HepG2 (cell line): ENCODE measurements around the gene TOB1. TPM values are rescaled to one million over a fixed set of nuclear protein-coding genes. Genes with fewer than 3 reads are reported as not detected.

Source experiments
- ARNTL ChIP-seq: sonication (generic); formaldehyde crosslinking; IDR thresholded peaks from 2 replicates; pipeline ENCODE4 v1.4.0; 2020; ENCODE audit warnings: mild to moderate bottlenecking, missing genetic modification reagents
- ATAD3A ChIP-seq: sonication (generic); formaldehyde crosslinking; IDR thresholded peaks from 2 replicates; pipeline ENCODE4 v1.4.0; 2020; ENCODE audit warnings: missing genetic modification reagents
- CHCHD3 ChIP-seq: sonication (generic); formaldehyde crosslinking; IDR thresholded peaks from 2 replicates; pipeline ENCODE4 v1.8.0; 2022; ENCODE audit warnings: mild to moderate bottlenecking, missing genetic modification reagents, moderate library complexity
- EEA1 ChIP-seq: sonication (generic); formaldehyde crosslinking; IDR thresholded peaks from 2 replicates; pipeline ENCODE4 v1.5.1; 2020; ENCODE audit warnings: mild to moderate bottlenecking, missing genetic modification reagents, borderline replicate concordance
- GLI4 ChIP-seq: sonication (generic); formaldehyde crosslinking; IDR thresholded peaks from 2 replicates; pipeline ENCODE4 v1.5.1; 2020; ENCODE audit warnings: missing genetic modification reagents, mild to moderate bottlenecking, moderate library complexity, borderline replicate concordance
- HNF4G ChIP-seq, 2 experiments: sonication (generic) in 1 of 2; formaldehyde crosslinking in 1 of 2; IDR thresholded peaks; 2 replicates each; pipeline versions ENCODE4 v1.4.0 to v1.6.1; 2011 to 2020; ENCODE audit warnings: borderline replicate concordance in 2 of 2, low read depth in 2 of 2, mild to moderate bottlenecking in 2 of 2, low read length in 1 of 2, missing genetic modification reagents in 1 of 2, moderate library complexity in 1 of 2
- MAFG ChIP-seq: sonication (generic); formaldehyde crosslinking; IDR thresholded peaks from 2 replicates; pipeline ENCODE4 v1.5.1; 2020; ENCODE audit warnings: mild to moderate bottlenecking, missing genetic modification reagents
- SNAPC2 ChIP-seq: sonication (generic); formaldehyde crosslinking; IDR thresholded peaks from 2 replicates; pipeline ENCODE4 v1.8.1; 2022; ENCODE audit warnings: mild to moderate bottlenecking, missing genetic modification reagents
- ZBTB21 ChIP-seq: sonication (generic); formaldehyde crosslinking; IDR thresholded peaks from 2 replicates; pipeline ENCODE4 v1.4.0; 2020; ENCODE audit warnings: missing genetic modification reagents
- ZMAT3 ChIP-seq: sonication (generic); formaldehyde crosslinking; conservative IDR thresholded peaks from 2 replicates; pipeline ENCODE4 v1.7.0; 2021; ENCODE audit warnings: missing genetic modification reagents
- ZNF441 ChIP-seq: sonication (generic); formaldehyde crosslinking; IDR thresholded peaks from 2 replicates; pipeline ENCODE4 v1.7.0; 2021; ENCODE audit warnings: missing genetic modification reagents, borderline replicate concordance
- ZSCAN25 ChIP-seq: sonication (generic); formaldehyde crosslinking; IDR thresholded peaks from 2 replicates; pipeline ENCODE4 v1.8.0; 2022; ENCODE audit warnings: mild to moderate bottlenecking, missing genetic modification reagents
- ZZZ3 ChIP-seq: sonication (generic); formaldehyde crosslinking; IDR thresholded peaks from 2 replicates; pipeline ENCODE4 v1.4.0; 2020; ENCODE audit warnings: missing genetic modification reagents, mild to moderate bottlenecking, borderline replicate concordance
- polyA plus RNA-seq, 8 experiments: library from polyadenylated mRNA; depleted of rRNA in 3 of 8; stranded (reverse) in 7 of 8; unstranded in 1 of 8; fragments of >200 nt; fragmentation: Illumina TruSeq in 4 of 8; extraction: Trizol in 4 of 8; gene quantifications; 2 replicates each; pipeline versions ENCODE4 v1.2.1 to v1.2.3, GENCODE V29; 2011 to 2016; ENCODE audit warnings: low read depth in 4 of 8, missing spikeins in 1 of 8, mixed read lengths in 1 of 8; ENCODE audit not compliant: insufficient read depth in 1 of 8
- total RNA-seq, 5 experiments: library from RNA; depleted of rRNA; stranded (reverse); fragments of >200 nt; fragmentation: Illumina TruSeq; extraction: Trizol; gene quantifications; 2 replicates each; pipeline ENCODE4 v1.2.3, GENCODE V29; 2016; ENCODE audit warnings: low read depth in 1 of 5
- TF ChIP-seq, protein P1 (sequence below): sonication (generic); formaldehyde crosslinking; IDR thresholded peaks from 2 replicates; pipeline ENCODE4 v1.8.1; 2023; ENCODE audit warnings: mild to moderate bottlenecking, inconsistent platforms, moderate library complexity, missing genetic modification reagents, borderline replicate concordance
- TF ChIP-seq, protein P2 (sequence below): sonication (generic); formaldehyde crosslinking; IDR thresholded peaks from 2 replicates; pipeline ENCODE4 v1.8.0; 2022; ENCODE audit warnings: missing genetic modification reagents, mild to moderate bottlenecking, inconsistent platforms, borderline replicate concordance
- TF ChIP-seq, protein P3 (sequence below): sonication (generic); formaldehyde crosslinking; IDR thresholded peaks from 2 replicates; pipeline ENCODE4 v1.8.0; 2022; ENCODE audit warnings: mild to moderate bottlenecking, missing genetic modification reagents, borderline replicate concordance
- TF ChIP-seq, protein P4 (sequence below): IDR thresholded peaks from 2 replicates; pipeline ENCODE4 v1.6.1; 2016; ENCODE audit warnings: low read depth, borderline replicate concordance
- TF ChIP-seq, protein P5 (sequence below): sonication (generic); formaldehyde crosslinking; IDR thresholded peaks from 2 replicates; pipeline ENCODE4 v1.4.0; 2020; ENCODE audit warnings: missing genetic modification reagents; ENCODE audit errors: not compliant biosample characterization
- TF ChIP-seq, protein P6 (sequence below): IDR thresholded peaks from 2 replicates; pipeline ENCODE4 v1.6.1; 2016; ENCODE audit warnings: low read depth

Gene TOB1
- total and polyA plus RNA-seq, 2 of the 13 experiments (the other 11 are each of a cell fraction or from before 2014, with no cell fraction given): 21.9 to 57.7 TPM

DNA sequence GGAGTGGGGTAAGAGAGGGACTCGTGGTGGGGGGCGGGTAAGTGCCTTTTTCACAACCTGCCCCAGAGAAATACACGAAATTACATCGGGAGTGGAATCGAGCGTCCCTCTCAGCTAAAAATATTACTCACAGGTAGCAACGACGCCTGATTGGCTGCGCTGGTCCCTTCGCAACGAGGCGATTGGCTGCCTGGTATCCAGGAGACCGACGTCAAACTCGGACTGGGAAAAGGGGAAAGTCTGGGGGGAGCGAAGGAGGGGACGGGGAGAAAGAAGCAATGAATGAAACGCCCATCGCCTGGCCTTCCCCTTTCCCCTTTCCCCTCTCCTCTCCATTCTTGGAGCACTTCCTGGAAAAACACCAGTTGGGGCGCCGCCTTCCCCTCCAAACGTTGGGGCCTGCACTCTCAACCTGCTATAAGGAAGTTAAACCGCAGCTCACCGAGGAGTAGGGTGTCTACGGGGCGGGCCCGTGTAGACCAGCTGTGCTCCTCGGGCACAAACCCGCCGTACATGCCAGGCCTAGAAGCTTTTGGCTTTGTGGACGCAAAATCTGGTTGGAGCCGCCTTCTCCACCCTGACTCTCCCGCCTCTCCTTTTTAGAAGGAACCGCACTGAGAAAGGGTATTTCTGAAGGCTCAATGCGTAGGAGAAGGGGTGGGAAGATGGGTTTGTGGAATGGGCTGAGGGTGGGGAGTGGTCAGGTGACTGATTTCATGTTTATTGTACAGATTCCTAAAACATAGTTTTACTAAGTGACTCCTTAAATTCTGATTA, 1.4 kb upstream of the TOB1 start (continued):
- TF ChIP-seq, protein P1, sequence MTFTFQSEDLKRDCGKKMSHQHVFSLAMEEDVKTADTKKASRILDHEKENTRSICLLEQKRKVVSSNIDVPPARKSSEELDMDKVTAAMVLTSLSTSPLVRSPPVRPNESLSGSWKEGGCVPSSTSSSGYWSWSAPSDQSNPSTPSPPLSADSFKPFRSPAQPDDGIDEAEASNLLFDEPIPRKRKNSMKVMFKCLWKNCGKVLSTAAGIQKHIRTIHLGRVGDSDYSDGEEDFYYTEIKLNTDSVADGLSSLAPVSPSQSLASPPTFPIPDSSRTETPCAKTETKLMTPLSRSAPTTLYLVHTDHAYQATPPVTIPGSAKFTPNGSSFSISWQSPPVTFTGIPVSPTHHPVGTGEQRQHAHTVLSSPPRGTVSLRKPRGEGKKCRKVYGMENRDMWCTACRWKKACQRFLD (CRISPR knock-in tag): peak; percentile 31; the same call in 1 of the 2 replicates
- TF ChIP-seq SNAPC2 (no peak), HNF4G (IDR thresholded peaks at IDR 0.05; ENCODE audit: borderline replicate concordance, low read depth, low read length) (peak; percentile 16; the same call in 1 of the 2 replicates), HNF4G (CRISPR knock-in tag; IDR thresholded peaks at IDR 0.05; ENCODE audit: borderline replicate concordance, low read depth) (peak; percentile 20; the same call in 1 of the 2 replicates), ZNF441 (no peak), ATAD3A (0 out of 2 replicates have a peak, but pooled peaks have one; percentile 40), ZMAT3 (CRISPR knock-in tag) (0 out of 2 replicates have a peak, but pooled peaks have one; percentile 16), CHCHD3 (CRISPR knock-in tag) (no peak), ZZZ3 (CRISPR knock-in tag) (peak; percentile 59), EEA1 (CRISPR knock-in tag) (peak; percentile 70; the same call in 1 of the 2 replicates), ZBTB21 (CRISPR knock-in tag) (0 out of 2 replicates have a peak, but pooled peaks have one; percentile 30), GLI4 (CRISPR knock-in tag) (no peak), MAFG (CRISPR knock-in tag) (no peak), ZSCAN25 (CRISPR knock-in tag) (peak; percentile 95), ARNTL (peak; percentile 64; the same call in 1 of the 2 replicates)
- TF ChIP-seq, protein P2, sequence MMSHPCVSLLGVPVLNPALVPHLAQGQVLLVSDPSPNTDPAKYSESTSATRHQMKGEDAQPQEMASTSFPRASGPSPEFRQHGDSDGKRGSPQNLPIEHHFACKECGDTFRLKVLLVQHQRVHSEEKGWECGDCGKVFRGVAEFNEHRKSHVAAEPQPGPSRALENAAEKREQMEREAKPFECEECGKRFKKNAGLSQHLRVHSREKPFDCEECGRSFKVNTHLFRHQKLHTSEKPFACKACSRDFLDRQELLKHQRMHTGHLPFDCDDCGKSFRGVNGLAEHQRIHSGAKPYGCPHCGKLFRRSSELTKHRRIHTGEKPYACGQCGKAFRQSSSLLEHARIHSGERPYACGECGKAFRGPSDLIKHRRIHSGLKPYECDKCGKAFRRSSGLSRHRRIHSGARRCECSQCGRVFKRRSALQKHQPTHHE (CRISPR knock-in tag): peak; percentile 14; the same call in 1 of the 2 replicates
- TF ChIP-seq, protein P3, sequence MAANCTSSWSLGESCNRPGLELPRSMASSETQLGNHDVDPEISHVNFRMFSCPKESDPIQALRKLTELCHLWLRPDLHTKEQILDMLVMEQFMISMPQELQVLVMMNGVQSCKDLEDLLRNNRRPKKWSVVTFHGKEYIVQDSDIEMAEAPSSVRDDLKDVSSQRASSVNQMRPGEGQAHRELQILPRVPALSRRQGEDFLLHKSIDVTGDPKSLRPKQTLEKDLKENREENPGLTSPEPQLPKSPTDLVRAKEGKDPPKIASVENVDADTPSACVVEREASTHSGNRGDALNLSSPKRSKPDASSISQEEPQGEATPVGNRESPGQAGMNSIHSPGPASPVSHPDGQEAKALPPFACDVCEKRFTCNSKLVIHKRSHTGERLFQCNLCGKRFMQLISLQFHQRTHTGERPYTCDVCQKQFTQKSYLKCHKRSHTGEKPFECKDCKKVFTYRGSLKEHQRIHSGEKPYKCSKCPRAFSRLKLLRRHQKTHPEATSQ (CRISPR knock-in tag): 0 out of 2 replicates have a peak, but pooled peaks have one; percentile 31
- TF ChIP-seq, protein P4, sequence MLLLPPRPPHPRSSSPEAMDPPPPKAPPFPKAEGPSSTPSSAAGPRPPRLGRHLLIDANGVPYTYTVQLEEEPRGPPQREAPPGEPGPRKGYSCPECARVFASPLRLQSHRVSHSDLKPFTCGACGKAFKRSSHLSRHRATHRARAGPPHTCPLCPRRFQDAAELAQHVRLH (CRISPR knock-in tag): peak; percentile 64; the same call in 1 of the 2 replicates
- TF ChIP-seq, protein P5, sequence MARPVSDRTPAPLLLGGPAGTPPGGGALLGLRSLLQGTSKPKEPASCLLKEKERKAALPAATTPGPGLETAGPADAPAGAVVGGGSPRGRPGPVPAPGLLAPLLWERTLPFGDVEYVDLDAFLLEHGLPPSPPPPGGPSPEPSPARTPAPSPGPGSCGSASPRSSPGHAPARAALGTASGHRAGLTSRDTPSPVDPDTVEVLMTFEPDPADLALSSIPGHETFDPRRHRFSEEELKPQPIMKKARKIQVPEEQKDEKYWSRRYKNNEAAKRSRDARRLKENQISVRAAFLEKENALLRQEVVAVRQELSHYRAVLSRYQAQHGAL (CRISPR knock-in tag): no peak
- TF ChIP-seq, protein P6, sequence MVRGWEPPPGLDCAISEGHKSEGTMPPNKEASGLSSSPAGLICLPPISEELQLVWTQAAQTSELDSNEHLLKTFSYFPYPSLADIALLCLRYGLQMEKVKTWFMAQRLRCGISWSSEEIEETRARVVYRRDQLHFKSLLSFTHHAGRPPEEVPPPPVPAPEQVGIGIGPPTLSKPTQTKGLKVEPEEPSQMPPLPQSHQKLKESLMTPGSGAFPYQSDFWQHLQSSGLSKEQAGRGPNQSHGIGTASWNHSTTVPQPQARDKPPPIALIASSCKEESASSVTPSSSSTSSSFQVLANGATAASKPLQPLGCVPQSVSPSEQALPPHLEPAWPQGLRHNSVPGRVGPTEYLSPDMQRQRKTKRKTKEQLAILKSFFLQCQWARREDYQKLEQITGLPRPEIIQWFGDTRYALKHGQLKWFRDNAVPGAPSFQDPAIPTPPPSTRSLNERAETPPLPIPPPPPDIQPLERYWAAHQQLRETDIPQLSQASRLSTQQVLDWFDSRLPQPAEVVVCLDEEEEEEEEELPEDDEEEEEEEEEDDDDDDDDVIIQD: no peak
